GM19240 (cell line): Measurements from ENCODE around the gene GABRG3.

Experiments used
- DNase-seq: peaks from one replicate; pipeline ENCODE4 v3.0.0; 2011; ENCODE audit warnings: low spot score; ENCODE audit not compliant: insufficient read length

GABRG3 gene

DNA sequence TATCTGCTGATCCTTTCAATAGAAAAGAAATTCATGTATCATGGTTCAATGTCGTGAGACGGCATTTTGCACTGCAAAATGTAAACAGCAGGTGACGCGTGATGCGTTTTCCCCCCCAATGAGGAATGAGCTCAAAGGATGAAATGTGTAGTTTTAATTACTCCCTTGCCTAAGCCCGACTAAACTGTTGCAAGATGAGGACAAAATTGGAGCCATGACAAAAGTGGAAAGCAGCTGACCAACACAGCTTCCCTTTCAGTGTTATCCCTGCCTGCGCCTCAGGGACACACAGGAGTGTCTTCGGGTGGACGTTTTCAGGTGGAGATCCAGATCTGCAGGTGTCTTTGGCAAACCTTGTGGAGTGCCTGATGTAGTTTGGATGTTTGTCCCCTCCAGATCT is 92.0 kb downstream of the GABRG3 start:
- no peak for DNase-seq

DNA sequence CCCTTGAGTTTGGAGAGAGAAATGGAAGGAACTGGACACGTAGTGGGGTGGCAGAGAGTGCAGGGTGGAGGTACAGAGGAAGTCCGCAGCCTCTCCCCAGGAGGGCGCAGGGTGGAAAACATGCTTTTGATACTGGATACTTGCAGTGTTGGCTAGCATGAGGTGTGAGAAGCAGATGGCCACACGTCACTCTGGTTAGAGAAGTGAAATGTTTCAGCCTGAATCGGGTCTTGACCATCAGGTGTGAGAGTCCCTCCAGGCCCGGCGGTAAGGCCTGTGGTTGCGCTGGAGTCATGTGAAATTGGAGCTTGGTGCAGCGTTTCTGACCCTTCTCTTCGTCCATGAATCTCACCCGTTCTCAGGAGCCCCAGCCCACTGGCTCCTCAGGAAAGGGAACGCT is 93.1 kb downstream of the GABRG3 start:
- no peak for DNase-seq

GRCh38 chr15:27065151-27065550 is 94.2 kb downstream of the GABRG3 start:
- no peak for DNase-seq

DNA sequence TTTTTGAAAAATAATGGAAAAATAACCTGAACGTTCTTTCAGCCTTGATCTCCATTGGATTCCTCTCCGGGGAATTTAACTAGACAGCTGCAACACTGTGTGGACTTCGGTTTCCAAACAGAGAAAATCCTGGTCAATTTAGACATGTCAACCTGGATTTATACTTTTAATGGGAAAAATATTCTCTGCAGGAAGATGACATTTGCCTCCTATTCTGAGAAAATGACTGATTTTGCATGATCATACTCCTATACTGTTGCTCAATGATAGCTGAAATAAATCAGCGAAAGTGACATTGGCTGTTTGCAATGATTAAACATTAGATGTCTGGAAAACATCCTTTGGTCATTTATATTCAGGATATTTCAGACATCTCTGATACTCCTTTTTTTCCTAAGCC is 94.8 kb downstream of the GABRG3 start:
- DNase-seq, result no peak

GRCh38 chr15:27066446-27066845 is 95.5 kb downstream of the GABRG3 start:
- DNase-seq, result no peak

GRCh38 chr15:27067175-27067574 is 96.2 kb downstream of the GABRG3 start:
- no peak for DNase-seq

- no peak for DNase-seq
Observed at GRCh38 chr15:27070841-27071240, 99.9 kb downstream of the GABRG3 start.

DNA sequence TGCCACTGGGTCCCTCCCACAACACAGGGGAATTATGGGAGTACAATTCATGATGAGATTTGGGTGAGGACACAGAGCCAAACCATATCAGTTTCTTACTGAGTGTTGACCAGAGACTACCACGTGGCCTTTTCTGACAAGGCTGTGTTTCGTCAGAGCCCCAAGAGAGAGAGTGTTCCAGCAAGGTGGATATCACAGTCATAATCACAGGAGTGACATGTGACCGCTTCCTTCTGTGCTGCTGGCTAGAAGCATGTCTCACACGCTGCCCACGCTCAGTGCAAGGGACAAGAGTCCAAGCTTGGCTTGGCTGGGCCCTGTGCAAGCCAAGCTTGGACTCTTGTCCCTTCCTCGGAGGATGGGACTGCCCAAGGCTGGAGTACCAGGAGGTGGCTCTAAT is 103.2 kb downstream of the GABRG3 start:
- DNase-seq, result no peak

- no peak for DNase-seq
Observed at GRCh38 chr15:27077790-27078189, 106.8 kb downstream of the GABRG3 start.

DNA sequence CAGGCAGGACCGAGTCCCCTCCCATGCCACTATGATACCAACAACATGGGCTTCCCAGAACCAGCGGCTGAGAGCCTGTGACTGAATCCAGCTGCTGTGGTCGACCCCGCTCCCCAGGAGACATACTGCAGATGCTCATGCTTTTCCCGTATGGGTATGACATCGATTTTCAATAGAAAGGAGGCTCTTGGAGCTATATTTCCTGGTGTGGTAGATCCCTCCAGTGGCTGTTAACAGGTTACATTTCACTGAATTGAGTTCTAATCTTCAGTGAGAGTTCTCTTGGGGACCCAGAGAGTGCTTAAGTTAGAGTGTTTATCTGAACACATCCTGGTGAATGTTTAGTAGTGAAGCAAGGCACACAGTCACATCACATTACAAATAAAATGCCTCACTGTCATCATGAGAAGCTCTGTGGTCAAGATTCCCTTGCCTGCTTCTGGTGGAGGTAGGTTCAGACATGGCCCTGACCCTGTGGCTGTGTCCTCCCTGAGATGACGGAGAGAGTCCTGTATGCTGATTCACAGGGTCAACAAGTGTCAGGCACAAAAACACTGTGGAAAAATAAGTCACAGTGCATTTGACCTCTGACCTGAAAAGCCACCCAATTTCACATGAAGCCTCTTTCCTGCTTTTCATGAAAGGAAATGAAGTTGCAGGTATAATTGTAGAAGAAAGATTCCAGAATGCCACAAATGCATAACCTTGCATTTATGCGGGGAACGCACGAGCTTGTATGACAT is 110.9 kb downstream of the GABRG3 start:
- no peak for DNase-seq

DNA sequence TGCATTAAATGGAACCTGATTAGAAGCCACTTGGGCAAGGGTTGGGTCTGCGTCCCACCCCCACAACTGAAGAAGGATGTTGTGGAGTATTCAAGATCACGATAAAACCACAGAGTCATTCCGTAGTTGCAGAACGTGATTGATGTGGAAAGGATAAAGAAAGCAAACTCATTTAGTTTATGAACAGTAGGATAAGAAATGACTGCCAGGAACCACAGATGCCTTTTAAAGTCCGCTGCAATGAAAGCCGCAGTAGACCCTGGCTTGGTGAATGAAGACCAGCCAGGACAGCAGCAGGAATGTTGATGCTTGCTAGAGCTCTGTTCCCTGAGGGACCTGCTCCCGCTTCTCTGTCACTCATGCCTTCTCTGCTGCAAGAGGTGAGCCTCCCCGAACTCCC is 111.5 kb downstream of the GABRG3 start:
- no peak for DNase-seq

GRCh38 chr15:27084844-27085243 is 113.9 kb downstream of the GABRG3 start:
- DNase-seq, result no peak

DNA sequence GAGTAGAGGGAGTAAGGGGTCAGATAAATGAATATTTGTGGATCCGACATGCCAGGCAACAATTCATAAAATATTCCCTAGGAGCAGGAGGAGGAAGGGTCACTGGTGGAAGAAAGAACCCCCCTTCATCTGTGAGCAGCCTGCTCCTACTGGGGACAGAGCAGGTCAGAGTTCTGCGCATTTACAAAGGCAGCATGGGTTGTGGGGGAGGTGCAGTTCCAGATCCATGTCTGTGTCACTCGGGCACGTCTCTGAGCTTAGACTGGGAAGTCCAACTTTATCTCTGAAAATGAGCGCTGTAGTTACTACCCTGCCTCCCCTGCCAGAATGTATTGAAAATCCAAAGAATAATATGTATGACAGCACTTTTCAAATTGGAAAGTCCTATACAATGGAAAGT is 115.2 kb downstream of the GABRG3 start:
- no peak for DNase-seq

DNA sequence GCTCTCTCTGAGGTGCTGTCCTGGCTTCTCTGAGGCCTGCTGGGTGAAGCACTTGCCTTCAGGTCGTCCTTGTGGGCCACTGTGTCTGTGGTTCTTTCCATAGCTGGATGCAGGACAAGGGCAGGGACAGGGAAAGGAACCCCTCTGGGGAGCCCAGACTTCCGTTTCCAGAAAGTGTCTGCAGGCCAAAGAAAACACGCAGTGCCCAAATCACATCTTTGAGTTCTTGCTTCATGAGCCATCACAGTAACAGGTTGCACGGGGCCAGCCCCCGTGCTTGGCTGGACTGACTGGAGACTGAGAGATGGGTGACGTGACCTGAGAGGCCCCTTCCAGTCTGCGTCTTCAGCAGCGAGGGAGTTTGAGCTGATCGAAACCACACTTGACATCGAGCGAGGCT is 115.8 kb downstream of the GABRG3 start:
- no peak for DNase-seq

DNA sequence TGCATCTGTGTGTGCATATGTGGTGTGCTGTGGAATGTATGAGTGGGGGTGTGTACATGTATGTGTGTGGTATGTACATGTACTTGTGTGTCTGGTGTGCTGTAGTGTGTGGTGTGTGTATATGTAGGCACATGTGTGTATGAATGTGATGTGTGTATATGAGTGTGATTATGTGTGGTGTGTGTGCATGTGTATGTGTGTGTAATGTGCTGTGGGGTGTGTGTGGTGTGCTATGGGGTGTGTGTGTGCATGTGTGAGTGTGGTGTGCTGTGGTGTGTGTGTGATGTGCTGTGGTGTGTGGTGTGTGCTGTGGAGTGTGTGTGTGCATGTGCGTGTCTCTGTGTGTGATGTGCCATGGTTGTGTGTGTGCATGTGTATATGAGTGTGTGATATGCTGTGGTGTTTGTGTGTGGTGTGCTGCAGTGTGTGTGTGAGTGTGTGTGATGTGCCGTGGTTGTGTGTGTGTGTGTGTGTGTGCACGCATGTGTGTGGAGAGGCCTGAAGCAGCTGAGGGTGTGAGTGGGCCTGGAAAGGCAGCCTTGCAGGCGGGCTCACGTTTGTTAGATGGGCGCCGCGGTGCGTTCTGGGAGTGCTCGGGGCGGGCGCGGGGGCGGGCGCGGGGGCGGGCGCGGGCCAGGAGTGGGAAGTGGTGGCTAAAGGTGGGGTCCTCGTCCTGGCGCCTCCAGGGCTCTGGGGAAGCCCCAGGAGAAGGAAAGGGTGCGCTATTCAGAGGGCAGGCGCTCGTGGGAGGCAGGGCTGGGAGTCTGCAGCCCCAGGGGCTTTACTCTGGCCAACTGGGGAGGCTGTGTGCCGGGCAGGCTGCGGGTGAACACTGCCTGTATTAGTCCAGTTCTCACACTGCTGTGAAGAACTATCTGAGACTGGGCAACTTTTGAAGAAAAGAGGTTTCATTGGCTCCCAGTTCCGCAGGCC is 116.9 kb downstream of the GABRG3 start:
- DNase-seq, result no peak

DNA sequence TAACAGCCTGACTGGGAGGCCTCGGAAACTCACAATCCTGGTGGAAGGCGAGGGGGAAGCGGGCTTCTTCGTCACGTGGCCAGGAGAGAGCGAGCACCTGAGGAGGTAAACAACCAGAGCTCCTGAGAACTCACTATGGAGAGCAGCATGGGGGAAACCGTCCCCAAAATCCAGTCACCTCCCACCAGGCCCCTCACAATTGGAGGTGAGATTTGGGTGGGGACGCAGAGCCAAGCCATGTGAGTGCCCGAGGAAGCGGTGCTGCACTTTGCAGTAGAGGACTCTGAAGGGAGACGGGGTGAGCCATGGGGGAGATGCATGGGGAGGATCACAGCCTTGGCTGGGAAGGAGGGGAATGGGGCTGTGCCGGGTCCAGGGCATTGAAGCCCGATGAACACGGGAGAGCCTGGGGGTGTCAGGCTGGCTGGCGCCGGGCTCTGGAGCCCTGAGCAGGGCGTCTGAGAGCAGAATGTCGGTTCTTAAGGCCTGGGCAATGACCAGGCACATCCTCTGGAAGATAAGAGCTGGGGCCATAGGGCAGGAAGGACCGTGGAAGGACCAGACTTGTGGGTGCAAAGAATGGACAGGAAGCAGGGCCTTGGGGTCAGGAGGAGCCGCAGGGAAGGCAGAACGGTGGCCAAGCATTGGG is 117.7 kb downstream of the GABRG3 start:
- DNase-seq, result no peak

DNA sequence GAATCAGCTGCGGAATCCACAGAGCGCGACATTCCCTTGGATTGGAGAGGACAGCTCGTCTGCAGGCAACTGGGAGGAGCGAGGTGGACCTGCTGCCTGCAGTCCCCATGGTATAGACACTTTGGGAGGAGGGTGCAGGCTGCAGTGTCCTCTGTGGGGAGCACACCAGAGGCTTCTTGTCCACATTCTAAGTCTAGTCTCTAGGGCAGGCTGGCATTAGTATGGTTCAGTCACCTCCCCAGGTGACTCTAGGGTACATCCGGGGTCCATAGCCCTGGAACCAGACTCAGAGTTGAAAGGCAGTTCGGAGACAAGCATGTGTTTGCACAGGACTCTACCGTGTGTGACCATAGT is 118.2 kb downstream of the GABRG3 start:
- DNase-seq, result no peak

DNA sequence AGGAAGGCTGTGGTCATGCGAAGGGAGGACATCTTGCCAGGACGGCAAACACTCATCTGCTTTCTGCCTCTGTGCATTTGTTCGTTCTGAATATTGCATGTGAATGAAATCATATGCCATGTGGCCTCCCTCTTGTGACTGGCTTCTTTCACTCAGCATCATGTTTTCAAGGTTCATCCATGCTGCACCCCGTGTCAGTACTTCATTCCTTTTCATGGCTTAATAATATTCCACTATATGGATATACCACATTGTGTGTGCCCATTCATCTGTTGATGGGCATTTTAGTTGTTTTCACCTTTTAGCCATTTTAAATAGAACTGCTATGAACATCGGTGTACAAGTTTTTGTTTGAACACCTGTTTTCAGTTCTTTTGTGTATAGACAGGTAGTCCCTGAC is 118.7 kb downstream of the GABRG3 start:
- DNase-seq, result no peak

GRCh38 chr15:27091270-27091940 is 120.4 kb downstream of the GABRG3 start:
- no peak for DNase-seq

- DNase-seq, result no peak
Observed at GRCh38 chr15:27092390-27092789, 121.4 kb downstream of the GABRG3 start.

GRCh38 chr15:27094235-27094634 is 123.3 kb downstream of the GABRG3 start:
- no peak for DNase-seq
